Measurements from ENCODE around the gene FAM222A.

The FAM222A gene

GRCh38 chr12:109710747-109711595 lies 2.7 kb upstream of the FAM222A start:
- in situ Hi-C loops (cut with MboI; ENCODE audit: low sequenced_read_pairs): no loop called here

- in situ Hi-C loops (cut with MboI; ENCODE audit: low sequenced_read_pairs): no loop called here
These were observed 1.8 kb upstream of the FAM222A start for GRCh38 chr12:109711596-109712461.

- in situ Hi-C loops (cut with MboI; ENCODE audit: low sequenced_read_pairs): no loop called here
These were observed 702 bp downstream of the FAM222A start for GRCh38 chr12:109714141-109714912.

GRCh38 chr12:109714913-109715244 lies 1.3 kb downstream of the FAM222A start:
- in situ Hi-C loops (cut with MboI; ENCODE audit: low sequenced_read_pairs): no loop called here

GRCh38 chr12:109715310-109716091 lies 1.9 kb downstream of the FAM222A start:
- in situ Hi-C loops (cut with MboI; ENCODE audit: low sequenced_read_pairs): no loop called here

GRCh38 chr12:109716092-109716479 lies 2.5 kb downstream of the FAM222A start:
- in situ Hi-C loops (cut with MboI; ENCODE audit: low sequenced_read_pairs): no loop called here

GRCh38 chr12:109716512-109717389 lies 3.1 kb downstream of the FAM222A start:
- in situ Hi-C loops (cut with MboI; ENCODE audit: low sequenced_read_pairs): no loop called here

- in situ Hi-C loops (cut with MboI; ENCODE audit: low sequenced_read_pairs): no loop called here
These were observed 4.0 kb downstream of the FAM222A start for GRCh38 chr12:109717390-109718357.

GRCh38 chr12:109718390-109718789 lies 4.8 kb downstream of the FAM222A start:
- in situ Hi-C loops (cut with MboI; ENCODE audit: low sequenced_read_pairs): no loop called here

- in situ Hi-C loops (cut with MboI; ENCODE audit: low sequenced_read_pairs): no loop called here
These were observed 5.7 kb downstream of the FAM222A start for GRCh38 chr12:109719123-109720022.

GRCh38 chr12:109720152-109720856 lies 6.7 kb downstream of the FAM222A start:
- in situ Hi-C loops (cut with MboI; ENCODE audit: low sequenced_read_pairs): no loop called here

- in situ Hi-C loops (cut with MboI; ENCODE audit: low sequenced_read_pairs): no loop called here
These were observed 7.2 kb downstream of the FAM222A start for GRCh38 chr12:109720857-109721189.

- in situ Hi-C loops (cut with MboI; ENCODE audit: low sequenced_read_pairs): no loop called here
These were observed 7.7 kb downstream of the FAM222A start for GRCh38 chr12:109721276-109721675.

GRCh38 chr12:109722022-109722720 lies 8.5 kb downstream of the FAM222A start:
- in situ Hi-C loops (cut with MboI; ENCODE audit: low sequenced_read_pairs): no loop called here

- in situ Hi-C loops (cut with MboI; ENCODE audit: low sequenced_read_pairs): no loop called here
These were observed 9.1 kb downstream of the FAM222A start for GRCh38 chr12:109722721-109723094.

- in situ Hi-C loops (cut with MboI; ENCODE audit: low sequenced_read_pairs): no loop called here
These were observed 9.8 kb downstream of the FAM222A start for GRCh38 chr12:109723311-109723881.

Data from HL-60/S4 (cell line).